Spinal cord (tissue), 10 donors: ENCODE measurements around the gene PRR19. TPM values are rescaled to one million over a fixed set of nuclear protein-coding genes. Genes with fewer than 3 reads are reported as not detected.
A peak's percentile ranks its signal among the peaks of the same experiment; 100 is the strongest.

Source experiments
- DNase-seq, 6 donors: peaks; one replicate each; pipeline versions ENCODE4 v3.0.0 to v3.0.0-alpha.2; 2013 to 2015; ENCODE audit warnings: low spot score in 6 of 6, low read depth in 4 of 6
- H3K27ac ChIP-seq: one replicate; pipeline ENCODE4 v1.5.1; 2013; ENCODE audit warnings: low read depth, low read length, control low read depth
- H3K27me3 ChIP-seq: one replicate; pipeline ENCODE4 v1.6.1; 2013; ENCODE audit warnings: low read length; ENCODE audit not compliant: control insufficient read depth, insufficient read depth
- H3K36me3 ChIP-seq: one replicate; pipeline ENCODE4 v1.6.1; 2013; ENCODE audit warnings: low read length; ENCODE audit not compliant: control insufficient read depth, insufficient read depth
- H3K4me1 ChIP-seq: one replicate; pipeline ENCODE4 v1.6.1; 2013; ENCODE audit warnings: low read length; ENCODE audit not compliant: control insufficient read depth, insufficient read depth
- H3K4me3 ChIP-seq: one replicate; pipeline ENCODE4 v1.5.1; 2013; ENCODE audit warnings: low read depth, low read length, control low read depth
- H3K9me3 ChIP-seq: one replicate; pipeline ENCODE4 v1.6.1; 2013; ENCODE audit warnings: low read length; ENCODE audit not compliant: control insufficient read depth, insufficient read depth
- WGBS: methylation state at CpG from one replicate; pipeline ENCODE4 v1.1.5; 2013; ENCODE audit warnings: missing lambda C conversion rate; ENCODE audit not compliant: insufficient coverage; 5-methylcytosine and 5-hydroxymethylcytosine counted together
- polyA plus RNA-seq, 2 donors: library from polyadenylated mRNA; unstranded; fragments of 120-200 nt; gene quantifications; one replicate each; pipeline ENCODE4 v1.2.1, GENCODE V29; 2013; ENCODE audit not compliant: insufficient read length in 2 of 2
- total RNA-seq, 2 donors: library from RNA; depleted of rRNA in 1 of 2; stranded (reverse); fragments of 120-200 nt in 1 of 2; fragments of >200 nt in 1 of 2; gene quantifications; one replicate each; pipeline versions ENCODE4 v1.2.3 to v1.2.4, GENCODE V29; 2013 to 2014
- donor health status: healthy.

The PRR19 gene
- total and polyA plus RNA-seq, 4 donors = 0.30 to 6.9 (median 4.0) TPM

GRCh38 chr19:42277821-42278451, 24.0 kb upstream of the PRR19 start:
- H3K4me3 ChIP-seq = no peak overlapping the region
- H3K4me1 ChIP-seq = peaks cover 81% of the 10 kb centered on the region
- WGBS = 27% methylated on average over 10 of the region's 10 CpGs
- peaks cover 58% of the 10 kb centered on the region for H3K36me3 ChIP-seq
- H3K27me3 ChIP-seq = no peaks in the 10 kb centered on the region
- peak in 1 of 6 donors; percentile 27 for DNase-seq
- no peaks in the 10 kb centered on the region for H3K9me3 ChIP-seq
- peak overlapping the region; percentile 98 for H3K27ac ChIP-seq

DNA sequence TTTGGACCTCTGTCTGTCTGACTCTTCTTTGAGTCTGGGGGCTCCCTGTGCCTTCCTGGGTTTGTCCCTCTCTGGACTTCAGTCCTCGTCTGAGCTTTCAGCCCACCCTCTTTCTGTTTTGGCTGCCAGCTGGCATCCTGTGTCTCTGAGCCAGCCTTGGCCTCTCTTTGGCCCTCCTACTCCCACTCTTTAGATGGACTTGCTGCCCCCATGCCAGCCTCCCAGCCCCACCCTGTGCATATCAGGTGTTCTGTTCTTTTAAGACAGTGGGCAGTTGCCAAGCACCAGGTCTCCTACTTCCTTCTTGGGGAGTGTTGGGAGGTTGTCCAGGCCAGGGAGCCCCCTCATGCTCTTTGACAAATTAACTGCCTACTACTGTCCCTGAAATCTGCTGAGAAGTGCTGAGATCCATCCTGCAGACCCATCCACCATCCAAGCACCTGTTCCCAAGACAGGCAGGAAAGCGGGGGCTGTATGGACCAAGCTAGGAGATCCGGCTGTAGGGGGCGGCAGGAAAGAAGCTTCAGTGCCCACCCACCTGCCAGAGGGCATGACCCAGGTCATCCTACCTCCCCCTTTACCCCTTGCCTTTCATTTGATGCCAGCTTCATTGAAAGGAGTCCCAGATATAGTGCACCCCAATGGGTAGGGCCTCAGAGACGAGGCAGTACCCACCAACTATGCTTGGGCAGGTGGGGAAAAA, 23.3 kb upstream of the PRR19 start:
- peak in 1 of 6 donors; percentile 56 for DNase-seq
- H3K4me3 ChIP-seq = no peak overlapping the region

DNA sequence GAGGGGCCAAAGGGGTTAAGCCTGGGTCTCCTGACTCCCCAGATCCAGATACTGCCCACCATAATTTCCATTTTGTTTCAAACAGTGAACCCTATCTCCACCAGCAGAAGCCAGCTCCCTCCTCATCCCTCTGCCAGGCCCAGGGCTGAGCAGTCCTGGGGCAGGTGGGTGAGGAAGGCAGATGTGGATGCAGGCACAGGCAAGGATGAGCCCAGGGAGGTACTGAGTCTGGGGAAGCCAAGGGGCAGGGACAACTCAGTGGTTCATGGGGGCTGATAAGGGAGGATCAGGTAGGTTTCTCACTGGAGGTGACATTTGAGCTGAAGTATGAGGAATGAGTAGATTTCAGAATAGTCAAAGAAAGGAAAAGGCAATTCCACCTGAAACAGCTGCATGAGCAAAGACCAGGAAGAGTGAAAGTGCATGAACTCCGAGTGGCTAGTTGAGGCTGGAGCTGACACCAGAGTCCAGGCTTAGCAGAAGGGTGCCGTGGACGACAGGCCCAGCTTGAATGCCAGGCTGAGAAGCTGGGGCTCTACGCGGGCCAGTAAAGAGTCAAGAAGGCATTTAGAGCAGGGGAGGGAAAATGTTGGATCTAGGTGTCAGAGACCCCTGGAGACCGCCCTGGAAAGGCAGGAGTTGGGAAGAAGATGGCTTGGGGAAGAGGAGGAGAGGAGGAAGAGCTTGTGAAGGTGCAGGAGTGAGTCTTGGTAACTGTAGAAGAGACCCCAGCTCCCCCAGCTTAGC, 22.6 kb upstream of the PRR19 start:
- 6% methylated on average over 6 of the region's 6 CpGs for WGBS
- peaks cover 44% of the 10 kb centered on the region for H3K36me3 ChIP-seq
- peak overlapping the region; percentile 98 for H3K27ac ChIP-seq
- peak overlapping the region; percentile 85 for H3K4me3 ChIP-seq
- peaks cover 79% of the 10 kb centered on the region for H3K4me1 ChIP-seq
- no peak for DNase-seq
- no peaks in the 10 kb centered on the region for H3K27me3 ChIP-seq
- no peaks in the 10 kb centered on the region for H3K9me3 ChIP-seq

More for the DNA sequence above, 23.3 kb upstream of the PRR19 start:
- Histone ChIP-seq H3K36me3 (peaks cover 51% of the 10 kb centered on the region), H3K4me1 (peaks cover 86% of the 10 kb centered on the region), H3K27me3 (no peaks in the 10 kb centered on the region), H3K9me3 (no peaks in the 10 kb centered on the region), H3K27ac (peak overlapping the region; percentile 98)
- 56% methylated on average over 3 of the region's 5 CpGs for WGBS

DNA sequence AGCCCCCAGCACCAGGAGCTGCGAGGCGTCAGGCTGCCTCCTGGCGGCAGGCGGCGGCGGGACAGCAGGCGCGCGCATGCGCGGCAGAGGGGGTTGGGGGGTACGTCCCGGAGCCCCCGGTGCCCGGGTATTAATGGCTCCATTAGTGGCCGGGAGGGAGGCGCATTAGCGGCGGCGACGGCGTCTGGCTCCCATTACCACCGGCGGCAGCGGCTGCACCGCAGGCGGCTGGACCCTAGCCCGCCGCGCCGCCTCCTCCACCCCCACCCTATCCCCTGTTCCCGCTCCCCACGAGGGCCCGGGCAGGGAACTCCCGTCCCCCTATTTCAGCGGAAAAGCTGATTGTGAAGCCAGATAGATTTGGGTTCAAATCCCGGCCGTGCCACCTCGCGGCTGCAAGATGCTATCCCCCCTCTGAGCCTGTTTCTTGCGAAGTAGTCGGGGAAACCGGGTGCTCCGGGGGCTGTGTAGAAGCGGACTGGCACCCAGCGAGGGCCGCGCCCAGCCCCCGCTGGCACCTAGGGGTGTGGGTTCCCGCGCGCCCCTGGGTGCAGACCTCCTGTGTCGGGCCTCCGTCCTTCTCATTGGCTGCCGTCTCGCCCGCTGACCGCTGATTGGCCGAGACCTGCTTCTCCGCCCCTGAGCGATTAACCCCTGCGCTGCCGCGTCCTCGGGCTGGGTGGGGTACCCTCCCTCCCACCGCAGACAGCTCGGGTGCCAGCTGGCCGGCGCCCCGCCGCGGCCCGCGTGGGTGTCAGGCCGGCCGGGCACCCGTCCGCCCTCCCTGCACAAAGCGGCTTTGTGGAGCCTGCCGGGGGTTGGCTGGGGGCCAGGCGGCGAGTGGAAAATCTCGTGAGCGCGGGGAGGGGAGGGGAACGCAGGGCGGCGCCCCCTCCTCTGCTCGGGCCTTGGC, 21.8 kb upstream of the PRR19 start:
- Histone ChIP-seq H3K4me1 (peaks cover 77% of the 10 kb centered on the region), H3K9me3 (no peaks in the 10 kb centered on the region), H3K27me3 (no peaks in the 10 kb centered on the region), H3K27ac (peak overlapping the region; percentile 98), H3K4me3 (peak overlapping the region; percentile 85), H3K36me3 (peaks cover 37% of the 10 kb centered on the region)
- under 1% methylated on average over 84 of the region's 89 CpGs for WGBS
- peak in 4 of 6 donors; percentile 87 to 99 (median 96) for DNase-seq

DNA sequence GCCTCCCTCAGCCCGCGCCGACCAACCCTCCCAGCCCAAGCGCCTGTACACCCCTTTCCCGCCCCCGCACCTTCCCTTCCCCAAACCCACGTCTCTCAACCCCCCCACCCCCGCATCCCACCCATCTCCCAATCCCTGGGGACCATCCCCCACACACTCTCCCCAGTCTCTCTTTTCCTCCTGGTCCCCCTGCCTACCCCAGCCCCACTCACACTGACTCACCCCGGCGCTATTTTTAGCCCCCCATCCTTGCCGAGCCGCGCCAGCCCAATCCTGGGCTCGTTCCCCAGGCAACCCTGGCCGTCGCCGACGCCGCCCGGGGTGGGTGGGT, 21.2 kb upstream of the PRR19 start:
- no peak for DNase-seq
- H3K27me3 ChIP-seq = no peaks in the 10 kb centered on the region
- WGBS = under 1% methylated on average over 13 of the region's 20 CpGs
- no peaks in the 10 kb centered on the region for H3K9me3 ChIP-seq
- H3K4me3 ChIP-seq = peak overlapping the region; percentile 85
- H3K36me3 ChIP-seq = peaks cover 35% of the 10 kb centered on the region
- peak overlapping the region; percentile 97 for H3K27ac ChIP-seq
- H3K4me1 ChIP-seq = peaks cover 77% of the 10 kb centered on the region

GRCh38 chr19:42281146-42281826, 20.6 kb upstream of the PRR19 start:
- peak overlapping the region; percentile 85 for H3K4me3 ChIP-seq
- H3K4me1 ChIP-seq = peaks cover 78% of the 10 kb centered on the region
- H3K27me3 ChIP-seq = no peaks in the 10 kb centered on the region
- peaks cover 35% of the 10 kb centered on the region for H3K36me3 ChIP-seq
- peak overlapping the region; percentile 97 for H3K27ac ChIP-seq
- DNase-seq = peak in 2 of 6 donors; percentile 59 to 72
- H3K9me3 ChIP-seq = no peaks in the 10 kb centered on the region
- WGBS = 2% methylated on average over 23 of the region's 25 CpGs

DNA sequence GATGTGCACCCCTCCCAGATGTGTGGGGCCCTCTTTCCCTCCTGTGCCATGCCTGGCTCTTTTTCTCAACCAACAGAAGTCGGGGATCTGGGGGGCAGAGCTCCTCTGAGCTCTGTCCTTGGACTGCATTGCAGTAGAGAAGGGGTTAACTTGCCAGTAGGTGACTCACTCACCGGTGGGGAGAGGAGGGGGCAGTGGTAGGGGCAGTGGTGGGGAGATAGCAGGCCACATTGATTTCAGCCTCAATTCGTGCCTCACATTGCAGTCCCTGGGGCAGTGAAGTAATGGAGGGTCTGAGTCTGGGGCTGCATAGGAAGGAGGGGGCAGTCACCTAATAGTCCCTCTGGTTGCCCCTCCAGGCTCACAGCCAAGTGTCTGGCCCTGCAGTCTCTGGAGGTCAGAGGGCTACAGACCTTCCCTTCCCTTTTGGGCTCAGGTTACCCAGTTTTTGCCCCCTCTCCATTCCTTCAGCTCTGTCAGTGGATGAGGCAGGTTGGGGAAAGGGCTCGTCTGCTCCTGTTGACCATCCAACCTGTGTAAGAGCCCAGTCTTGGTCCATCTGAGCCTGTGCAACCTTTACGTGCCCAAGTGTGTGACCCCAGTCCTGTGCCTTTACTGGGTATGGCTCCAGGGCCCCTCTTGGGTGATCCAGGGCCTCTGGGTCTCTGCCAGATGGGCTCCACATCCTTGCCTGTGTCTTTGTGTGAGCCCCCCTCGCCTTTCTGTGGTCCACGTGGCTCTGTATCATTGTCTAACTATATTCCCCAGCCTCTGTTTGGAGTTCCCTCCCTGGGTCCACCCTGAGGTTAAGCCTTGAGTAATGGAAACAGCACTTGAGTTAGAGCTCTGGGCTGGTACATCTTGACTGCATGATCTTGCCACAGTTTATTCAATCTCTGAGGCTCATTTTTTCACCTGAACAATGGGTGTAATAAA, 19.8 kb upstream of the PRR19 start:
- peak in 2 of 6 donors; percentile 58 for DNase-seq
- no peaks in the 10 kb centered on the region for H3K27me3 ChIP-seq
- H3K9me3 ChIP-seq = no peaks in the 10 kb centered on the region
- 17% methylated on average over 5 of the region's 7 CpGs for whole genome bisulfite sequencing
- H3K4me3 ChIP-seq = peak overlapping the region; percentile 85
- peaks cover 33% of the 10 kb centered on the region for H3K36me3 ChIP-seq
- peaks cover 78% of the 10 kb centered on the region for H3K4me1 ChIP-seq
- peak overlapping the region; percentile 97 for H3K27ac ChIP-seq

GRCh38 chr19:42282819-42283187, 19.1 kb upstream of the PRR19 start:
- DNase-seq = no peak
- peaks cover 33% of the 10 kb centered on the region for H3K36me3 ChIP-seq
- WGBS = 32% methylated on average over 3 of the region's 4 CpGs
- no peaks in the 10 kb centered on the region for H3K9me3 ChIP-seq
- H3K4me3 ChIP-seq = peak overlapping the region; percentile 48
- H3K27me3 ChIP-seq = no peaks in the 10 kb centered on the region
- peak overlapping the region; percentile 97 for H3K27ac ChIP-seq
- peaks cover 71% of the 10 kb centered on the region for H3K4me1 ChIP-seq
